GM04504 (cell line): Measurements from ENCODE around the gene HABP4.

Experiments
- DNase-seq: peaks from one replicate; pipeline ENCODE4 v3.0.0-alpha.2; 2012; ENCODE audit warnings: low read depth

The HABP4 gene

GRCh38 chr9:96523374-96523773 lies 73.4 kb downstream of the HABP4 start:
- DNase-seq, result no peak

GRCh38 chr9:96524045-96524444 lies 74.1 kb downstream of the HABP4 start:
- no peak for DNase-seq

GRCh38 chr9:96524764-96525163 lies 74.8 kb downstream of the HABP4 start:
- no peak for DNase-seq

- DNase-seq, result no peak
Measured at GRCh38 chr9:96532173-96532572, 82.2 kb downstream of the HABP4 start.

- no peak for DNase-seq
Measured at GRCh38 chr9:96540106-96540505, 90.1 kb downstream of the HABP4 start.
